HG02610 (cell line): ENCODE data around the gene COPS7A.

Experiments used
- ATAC-seq: cut with Tn5 transposase; IDR thresholded peaks from one replicate; pipeline ENCODE4 v1.9.1; 2021; ENCODE audit warnings: mild to moderate bottlenecking, moderate library complexity; ENCODE audit not compliant: unreplicated experiment

COPS7A gene

GRCh38 chr12:6723607-6724408 lies at the start of gene COPS7A:
TSS of gene COPS7A (plus strand) at chr12:6724046. CDS start at chr12:6724657, 611 bp downstream.
- ATAC-seq: peak; percentile 93

GRCh38 chr12:6676962-6677361 lies 46.9 kb upstream of the COPS7A start:
- no peak for ATAC-seq

- no peak for ATAC-seq
Measured at GRCh38 chr12:6684609-6685008, 39.2 kb upstream of the COPS7A start.

- ATAC-seq: no peak
Measured at GRCh38 chr12:6685814-6686213, 38.0 kb upstream of the COPS7A start.

GRCh38 chr12:6688543-6688998 lies 35.3 kb upstream of the COPS7A start:
- no peak for ATAC-seq

GRCh38 chr12:6688999-6689882 lies 34.6 kb upstream of the COPS7A start, which contains the start of gene ZNF384:
TSS of gene ZNF384 (minus strand) at chr12:6689375. CDS start at chr12:6679520, 9,855 bp downstream.
- peak; percentile 83 for ATAC-seq

GRCh38 chr12:6691473-6691872 lies 32.4 kb upstream of the COPS7A start:
- no peak for ATAC-seq

GRCh38 chr12:6692888-6693287 lies 31.0 kb upstream of the COPS7A start:
- no peak for ATAC-seq

GRCh38 chr12:6693832-6694355 lies 30.0 kb upstream of the COPS7A start:
- ATAC-seq: no peak

GRCh38 chr12:6694701-6695100 lies 29.1 kb upstream of the COPS7A start:
- ATAC-seq: no peak

- ATAC-seq: no peak
Measured at GRCh38 chr12:6695313-6696045, 28.4 kb upstream of the COPS7A start.

- peak; percentile 44 for ATAC-seq
Measured at GRCh38 chr12:6696690-6697583, 26.9 kb upstream of the COPS7A start.

GRCh38 chr12:6697584-6698351 lies 26.1 kb upstream of the COPS7A start:
- ATAC-seq: no peak

- ATAC-seq: no peak
Measured at GRCh38 chr12:6698352-6699046, 25.3 kb upstream of the COPS7A start.

- ATAC-seq: no peak
Measured at GRCh38 chr12:6699259-6699988, 24.4 kb upstream of the COPS7A start.

GRCh38 chr12:6699989-6700645 lies 23.7 kb upstream of the COPS7A start:
- ATAC-seq: no peak

GRCh38 chr12:6700646-6701051 lies 23.2 kb upstream of the COPS7A start, which contains the start of gene PIANP:
TSS of gene PIANP (minus strand) at chr12:6700815. CDS start at chr12:6698061, 2,754 bp downstream.
- no peak for ATAC-seq
